ENCODE measurements around the gene LSR. TPM values are rescaled to one million over a fixed set of nuclear protein-coding genes. Genes with fewer than 3 reads are reported as not detected.
A peak's percentile ranks its signal among the peaks of the same experiment; 100 is the strongest.

LSR gene
- total RNA-seq, 1 experiment from 2014 or later: 152 TPM

DNA sequence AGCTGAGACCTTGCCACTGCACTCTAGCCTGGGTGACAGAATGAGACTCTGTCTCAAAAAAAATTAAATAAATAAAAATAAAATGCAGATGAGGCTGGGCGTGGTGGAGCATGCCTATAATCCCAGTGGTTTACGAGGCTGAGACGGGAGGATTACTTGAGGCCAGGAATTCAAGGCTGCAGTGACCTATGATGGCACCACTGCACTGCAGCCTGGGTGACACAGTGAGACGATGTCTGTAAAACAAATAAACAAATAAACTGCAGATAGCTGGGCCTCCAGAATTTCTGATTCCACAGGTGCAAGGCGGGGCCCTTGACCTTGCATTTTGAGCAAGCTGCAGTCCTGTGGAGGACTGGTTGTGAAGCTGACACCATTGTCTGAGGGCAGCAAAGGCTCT, 40.1 kb downstream of the LSR start:
- Mint-ChIP-seq H3K27ac (peak overlapping the region in 1 of 3 experiments; percentile 31; a peak in 1 of 7 replicates), H3K9me3 (no peaks in the 10 kb centered on the region), H3K4me3 (no peak overlapping the region)

More for the DNA sequence above, 40.1 kb downstream of the LSR start:
- no CpG with 5 or more reads among the region's 5 CpGs for WGBS (ENCODE audit: extremely low coverage, insufficient read length, low lambda C conversion rate)
- no peak overlapping the region for H4K5ac ChIP-seq (ENCODE audit: insufficient read length, low read depth, low read length)
- H3K18ac ChIP-seq (ENCODE audit: insufficient read length, low read depth, low read length): no peak overlapping the region
- H2AFZ ChIP-seq (ENCODE audit: low read length): no peak overlapping the region
- H2BK12ac ChIP-seq (ENCODE audit: insufficient read length, low read depth, low read length): no peak overlapping the region
- H3K79me2 ChIP-seq (ENCODE audit: insufficient read depth, low read length): no peaks in the 10 kb centered on the region
- H3K27me3 Mint-ChIP-seq (ENCODE audit: low read depth): peaks cover 9% of the 10 kb centered on the region
- peaks cover 22 to 33% of the 10 kb centered on the region in 2 experiments for H3K4me1 Mint-ChIP-seq
- no peak overlapping the region for H2AK5ac ChIP-seq (ENCODE audit: insufficient read length, low read length)
- H4K91ac ChIP-seq (ENCODE audit: insufficient read length, low read depth, low read length): no peak overlapping the region
- H3K56ac ChIP-seq (ENCODE audit: insufficient read length, low read depth, low read length): no peak overlapping the region
- no peak for TF ChIP-seq CTCF (conservative IDR thresholded peaks at IDR 0.05)
- DNase-seq: no peak
- H2BK20ac ChIP-seq (ENCODE audit: low read depth, low read length, poor library complexity, severe bottlenecking): no peak overlapping the region
- no peak overlapping the region for H4K8ac ChIP-seq (replicated peaks; ENCODE audit: insufficient read length, low read depth, low read length)
- no peak overlapping the region for H2BK15ac ChIP-seq (ENCODE audit: low read depth, low read length)
- no peak overlapping the region for H3K4ac ChIP-seq (ENCODE audit: low read depth, low read length)
- no peak overlapping the region for H3T11ph ChIP-seq (ENCODE audit: low read length)
- no peak overlapping the region for H3K23ac ChIP-seq (ENCODE audit: insufficient read length, low read depth, low read length)
- H3K79me1 ChIP-seq (ENCODE audit: insufficient read depth, low read depth, low read length, poor library complexity, severe bottlenecking): no peaks in the 10 kb centered on the region
- H2BK120ac ChIP-seq (ENCODE audit: low read depth, low read length, poor library complexity, severe bottlenecking): no peak overlapping the region
- H3K9ac ChIP-seq (ENCODE audit: extremely low read depth, insufficient read length, low read length): no peak overlapping the region
- no peak overlapping the region for H3K27ac ChIP-seq (ENCODE audit: insufficient read length, low read depth, low read length)
- no peak overlapping the region for H3K14ac ChIP-seq (ENCODE audit: insufficient read depth, low read length)
- H2BK5ac ChIP-seq (ENCODE audit: insufficient read length, low read length): no peak overlapping the region
- H3K4me2 ChIP-seq (ENCODE audit: insufficient read depth, insufficient read length, low read length): no peak overlapping the region
- H3K27me3 ChIP-seq (ENCODE audit: insufficient read depth, low read length): no peaks in the 10 kb centered on the region
- no peaks in the 10 kb centered on the region for H3K36me3 Mint-ChIP-seq (ENCODE audit: insufficient read depth in 1 of 3, low read depth in 3 of 3)
- no peaks in the 10 kb centered on the region for H3K9me3 ChIP-seq (ENCODE audit: control insufficient read depth, low read depth, low read length)
- peaks cover 6% of the 10 kb centered on the region for H3K23me2 ChIP-seq (ENCODE audit: insufficient read length, low read depth, low read length, poor library complexity, severe bottlenecking)
- H4K20me1 ChIP-seq (ENCODE audit: control insufficient read depth, insufficient read depth, insufficient read length): no peaks in the 10 kb centered on the region
- no peaks in the 10 kb centered on the region; the same call in 1 of the 2 replicates for H3K4me1 ChIP-seq (ENCODE audit: insufficient read depth, low read length)
